Measurements from ENCODE around the gene KPNA4. TPM values are rescaled to one million over a fixed set of nuclear protein-coding genes. Genes with fewer than 3 reads are reported as not detected.

Gene KPNA4
- total RNA-seq, 1 donor from 2014 or later: 75.0 TPM

- peak overlapping the region; percentile 94 for H3K4me3 Mint-ChIP-seq (ENCODE audit: unreplicated experiment)
- DNase-seq (ENCODE audit: low spot score): no peak
- no peaks in the 10 kb centered on the region for H3K27me3 Mint-ChIP-seq (ENCODE audit: low read depth)
- H3K4me1 Mint-ChIP-seq (ENCODE audit: low read depth): peaks cover 49% of the 10 kb centered on the region
- peaks cover 2% of the 10 kb centered on the region for H3K36me3 Mint-ChIP-seq (ENCODE audit: low read depth)
- TF ChIP-seq CTCF (IDR thresholded peaks at IDR 0.05): peak; percentile 49
- peak overlapping the region; percentile 99 for H3K27ac Mint-ChIP-seq (ENCODE audit: unreplicated experiment)
- no peaks in the 10 kb centered on the region for H3K9me3 Mint-ChIP-seq (ENCODE audit: low read depth)
Observed at GRCh38 chr3:160450846-160451245, 114.5 kb downstream of the KPNA4 start.

- DNase-seq (ENCODE audit: low spot score): peak; percentile 97
- Mint-ChIP-seq H3K4me3 (ENCODE audit: unreplicated experiment) (peak within 1 kb of the TSS; percentile 94), H3K4me1 (ENCODE audit: low read depth) (peaks cover 49% of the 10 kb centered on the region), H3K9me3 (ENCODE audit: low read depth) (no peaks in the 10 kb centered on the region), H3K36me3 (ENCODE audit: low read depth) (peaks cover 3% of the 10 kb centered on the region), H3K27ac (ENCODE audit: unreplicated experiment) (peak within 1 kb of the TSS; percentile 99), H3K27me3 (ENCODE audit: low read depth) (no peaks in the 10 kb centered on the region)
- TF ChIP-seq CTCF (IDR thresholded peaks at IDR 0.05): peak; percentile 45
Observed at GRCh38 chr3:160449636-160450598, 115.5 kb downstream of the KPNA4 start, which contains the start of gene TRIM59. Gene TRIM59, minus strand, starts transcription at chr3:160449786. Its CDS starts 10,603 bp downstream, at chr3:160439183.

- H3K27me3 Mint-ChIP-seq (ENCODE audit: low read depth): no peaks in the 10 kb centered on the region
- peaks cover 7% of the 10 kb centered on the region for H3K36me3 Mint-ChIP-seq (ENCODE audit: low read depth)
- H3K27ac Mint-ChIP-seq (ENCODE audit: unreplicated experiment): peak overlapping the region; percentile 99
- H3K4me1 Mint-ChIP-seq (ENCODE audit: low read depth): peaks cover 54% of the 10 kb centered on the region
- H3K9me3 Mint-ChIP-seq (ENCODE audit: low read depth): no peaks in the 10 kb centered on the region
- DNase-seq (ENCODE audit: low spot score): no peak
- no peak for TF ChIP-seq CTCF (IDR thresholded peaks at IDR 0.05)
- peak overlapping the region; percentile 94 for H3K4me3 Mint-ChIP-seq (ENCODE audit: unreplicated experiment)
Observed at GRCh38 chr3:160448845-160449635, 116.3 kb downstream of the KPNA4 start.

- no peaks in the 10 kb centered on the region for H3K27me3 Mint-ChIP-seq (ENCODE audit: low read depth)
- H3K27ac Mint-ChIP-seq (ENCODE audit: unreplicated experiment): peak overlapping the region; percentile 99
- H3K36me3 Mint-ChIP-seq (ENCODE audit: low read depth): peaks cover 7% of the 10 kb centered on the region
- H3K4me3 Mint-ChIP-seq (ENCODE audit: unreplicated experiment): peak overlapping the region; percentile 94
- peaks cover 54% of the 10 kb centered on the region for H3K4me1 Mint-ChIP-seq (ENCODE audit: low read depth)
- no peak for DNase-seq (ENCODE audit: low spot score)
- no peaks in the 10 kb centered on the region for H3K9me3 Mint-ChIP-seq (ENCODE audit: low read depth)
- TF ChIP-seq CTCF (IDR thresholded peaks at IDR 0.05): no peak
Observed at GRCh38 chr3:160447544-160447943, 117.8 kb downstream of the KPNA4 start.

GRCh38 chr3:160446522-160447056, 118.8 kb downstream of the KPNA4 start:
- H3K9me3 Mint-ChIP-seq (ENCODE audit: low read depth): no peaks in the 10 kb centered on the region
- H3K4me1 Mint-ChIP-seq (ENCODE audit: low read depth): peaks cover 58% of the 10 kb centered on the region
- TF ChIP-seq CTCF (IDR thresholded peaks at IDR 0.05): no peak
- H3K4me3 Mint-ChIP-seq (ENCODE audit: unreplicated experiment): peak overlapping the region; percentile 48
- no peaks in the 10 kb centered on the region for H3K27me3 Mint-ChIP-seq (ENCODE audit: low read depth)
- no peak for DNase-seq (ENCODE audit: low spot score)
- peaks cover 7% of the 10 kb centered on the region for H3K36me3 Mint-ChIP-seq (ENCODE audit: low read depth)
- H3K27ac Mint-ChIP-seq (ENCODE audit: unreplicated experiment): peak overlapping the region; percentile 99
